ENCODE measurements around the gene HECTD1. TPM values are rescaled to one million over a fixed set of nuclear protein-coding genes. Genes with fewer than 3 reads are reported as not detected.
"Not testable (repeated sequence)": the region's sequence is repeated elsewhere in the genome, so short reads cannot be mapped to it uniquely, and the experiment has no call there.

The HECTD1 gene
- total RNA-seq, 3 donors from 2014 or later (not counting 1 experiment from before 2014, with no cell fraction given) = 162 to 202 (median 179) TPM

GRCh38 chr14:31096255-31096654, 111.3 kb downstream of the HECTD1 start:
- Histone ChIP-seq H3K36me3 (ENCODE audit: control insufficient read depth, insufficient read depth, low read length) (peaks cover 32% of the 10 kb centered on the region), H3K4me3 (ENCODE audit: low read length) (no peak overlapping the region), H3K27me3 (ENCODE audit: control insufficient read depth, insufficient read depth, low read length) (no peaks in the 10 kb centered on the region), H3K27ac (ENCODE audit: low read length) (no peak overlapping the region), H3K4me1 (ENCODE audit: control insufficient read depth, insufficient read depth, low read length) (no peaks in the 10 kb centered on the region), H3K9me3 (ENCODE audit: control insufficient read depth, insufficient read depth, low read length) (no peaks in the 10 kb centered on the region)
- 99% methylated on average over 6 of the region's 6 CpGs for WGBS (ENCODE audit: insufficient coverage)
- H3K9me3 Mint-ChIP-seq = no peaks in the 10 kb centered on the region
- intact Hi-C loops (cut with micrococcal nuclease) = no loop called here
- ATAC-seq (no peak), DNase-seq (no peak)
- H3K36me3 Mint-ChIP-seq = peaks cover 18% of the 10 kb centered on the region
- TF ChIP-seq CTCF (IDR thresholded peaks at IDR 0.05) = no peak
- H3K27me3 Mint-ChIP-seq (ENCODE audit: low read depth in 2 of 2) = no peaks in the 10 kb centered on the region
- H3K27ac Mint-ChIP-seq = no peak overlapping the region
- H3K4me3 Mint-ChIP-seq = no peak overlapping the region
- H3K4me1 Mint-ChIP-seq = peaks cover 0 to 6% of the 10 kb centered on the region in 2 donors

GRCh38 chr14:31095817-31096216, 111.8 kb downstream of the HECTD1 start:
- H3K27ac ChIP-seq (ENCODE audit: low read length); H3K27me3 Mint-ChIP-seq (ENCODE audit: low read depth in 2 of 2); H3K4me3 Mint-ChIP-seq; intact Hi-C loops (cut with micrococcal nuclease); H3K27me3 ChIP-seq (ENCODE audit: control insufficient read depth, insufficient read depth, low read length); H3K4me1 ChIP-seq (ENCODE audit: control insufficient read depth, insufficient read depth, low read length); H3K4me1 Mint-ChIP-seq; DNase-seq; H3K27ac Mint-ChIP-seq; H3K9me3 ChIP-seq (ENCODE audit: control insufficient read depth, insufficient read depth, low read length); ATAC-seq; H3K4me3 ChIP-seq (ENCODE audit: low read length); H3K9me3 Mint-ChIP-seq: not testable (repeated sequence)
- peaks cover 28% of the 10 kb centered on the region for H3K36me3 ChIP-seq (ENCODE audit: control insufficient read depth, insufficient read depth, low read length)
- 97% methylated on average over 7 of the region's 8 CpGs for WGBS (ENCODE audit: insufficient coverage)
- peaks cover 15% of the 10 kb centered on the region for H3K36me3 Mint-ChIP-seq

GRCh38 chr14:31093884-31094839, 113.4 kb downstream of the HECTD1 start:
- H3K27me3 Mint-ChIP-seq (ENCODE audit: low read depth in 2 of 2); DNase-seq; H3K4me1 Mint-ChIP-seq; H3K4me3 ChIP-seq (ENCODE audit: low read length); ATAC-seq; intact Hi-C loops (cut with micrococcal nuclease); H3K27ac ChIP-seq (ENCODE audit: low read length); H3K9me3 ChIP-seq (ENCODE audit: control insufficient read depth, insufficient read depth, low read length); H3K4me3 Mint-ChIP-seq; H3K27ac Mint-ChIP-seq; H3K27me3 ChIP-seq (ENCODE audit: control insufficient read depth, insufficient read depth, low read length); H3K4me1 ChIP-seq (ENCODE audit: control insufficient read depth, insufficient read depth, low read length); H3K9me3 Mint-ChIP-seq; H3K36me3 Mint-ChIP-seq: not testable (repeated sequence)
- 95% methylated on average over 10 of the region's 10 CpGs for WGBS (ENCODE audit: insufficient coverage)
- peaks cover 14% of the 10 kb centered on the region for H3K36me3 ChIP-seq (ENCODE audit: control insufficient read depth, insufficient read depth, low read length)

- 96% methylated on average over 2 of the region's 2 CpGs for WGBS (ENCODE audit: insufficient coverage)
These were observed 115.4 kb downstream of the HECTD1 start for GRCh38 chr14:31092160-31092708.

More at GRCh38 chr14:31092160-31092708, 115.4 kb downstream of the HECTD1 start:
- no peak for ATAC-seq
- H3K27ac Mint-ChIP-seq = no peak overlapping the region
- intact Hi-C loops (cut with micrococcal nuclease) = no loop called here
- H3K9me3 Mint-ChIP-seq = no peaks in the 10 kb centered on the region
- H3K4me1 Mint-ChIP-seq = no peaks in the 10 kb centered on the region
- no peak for TF ChIP-seq CTCF (IDR thresholded peaks at IDR 0.05)
- no peaks in the 10 kb centered on the region for H3K9me3 ChIP-seq (ENCODE audit: control insufficient read depth, insufficient read depth, low read length)
- no peaks in the 10 kb centered on the region for H3K4me1 ChIP-seq (ENCODE audit: control insufficient read depth, insufficient read depth, low read length)
- H3K27ac ChIP-seq (ENCODE audit: low read length) = no peak overlapping the region
- H3K4me3 ChIP-seq (ENCODE audit: low read length) = no peak overlapping the region
- no peak for DNase-seq
- no peaks in the 10 kb centered on the region for H3K36me3 Mint-ChIP-seq
- no peaks in the 10 kb centered on the region for H3K27me3 Mint-ChIP-seq (ENCODE audit: low read depth in 2 of 2)
- no peaks in the 10 kb centered on the region for H3K27me3 ChIP-seq (ENCODE audit: control insufficient read depth, insufficient read depth, low read length)
- H3K4me3 Mint-ChIP-seq = no peak overlapping the region
- H3K36me3 ChIP-seq (ENCODE audit: control insufficient read depth, insufficient read depth, low read length) = peaks cover 3% of the 10 kb centered on the region
